Mucosa of descending colon (tissue), 3 donors: ENCODE results near the gene NAPB. TPM values are rescaled to one million over a fixed set of nuclear protein-coding genes. Genes with fewer than 3 reads are reported as not detected.

Source experiments
- ATAC-seq: fragments of 200-7000 bp; cut with Tn5 transposase; one replicate; pipeline ENCODE4 v1.9.1; 2020; ENCODE audit warnings: mild to moderate bottlenecking, moderate library complexity
- DNase-seq, 3 donors: peaks; one replicate each; pipeline ENCODE4 v3.0.0-alpha.2; 2020
- H3K36me3 ChIP-seq: fragments of 200-600 bp; one replicate; pipeline ENCODE4 v1.8.0; 2021; ENCODE audit warnings: low read depth, mild to moderate bottlenecking
- H3K4me1 ChIP-seq: fragments of 200-600 bp; one replicate; pipeline ENCODE4 v1.8.0; 2021; ENCODE audit warnings: low read depth, mild to moderate bottlenecking
- H3K4me3 ChIP-seq: fragments of 200-600 bp; one replicate; pipeline ENCODE4 v1.8.0; 2021; ENCODE audit warnings: mild to moderate bottlenecking
- H3K9me3 ChIP-seq: fragments of 200-600 bp; one replicate; pipeline ENCODE4 v1.8.0; 2021; ENCODE audit warnings: mild to moderate bottlenecking
- CTCF ChIP-seq: fragments of 200-600 bp; IDR thresholded peaks from one replicate; pipeline ENCODE4 v1.8.0; 2022; ENCODE audit warnings: antibody characterized with exemption, mild to moderate bottlenecking
- intact Hi-C, 2 donors: fragments of 100-400 bp; cut with DNase I in 1 of 2; cut with micrococcal nuclease in 1 of 2; formaldehyde crosslinking; loops; one replicate each; pipeline versions ENCODE4 v1.11.0 to v1.11.1; 2022; cut with DNase I, micrococcal nuclease
- total RNA-seq, 3 donors: library from RNA; stranded (reverse); fragmentation: NEBNext Ultra II Directional in 2 of 3; extraction: Animal tissue kit (Norgen Biotek cat#: 25700) in 2 of 3; gene quantifications; one replicate each; pipeline versions ENCODE4 v1.2.1 to v1.2.4, GENCODE V29; 2021 to 2023
- donor health status: DM: no; HTN: no; CAD: no; lungs with moderate emphysema.
- donor health status: DM: no; HTN: no; CAD: no.
- donor health status: DM: no; HTN: yes; CAD: no.

The NAPB gene
- total RNA-seq, 3 donors from 2014 or later, result 8.2 to 22.8 (median 8.9) TPM

- Histone ChIP-seq H3K36me3 (no peaks in the 10 kb centered on the region), H3K4me1 (no peaks in the 10 kb centered on the region), H3K4me3 (no peak overlapping the region), H3K9me3 (no peaks in the 10 kb centered on the region)
- no peak for TF ChIP-seq CTCF
- DNase-seq (no peak), ATAC-seq (no peak)
- intact Hi-C loops, result no loop called here
Observed at GRCh38 chr20:23415959-23416583, 5.2 kb downstream of the NAPB start.

DNA sequence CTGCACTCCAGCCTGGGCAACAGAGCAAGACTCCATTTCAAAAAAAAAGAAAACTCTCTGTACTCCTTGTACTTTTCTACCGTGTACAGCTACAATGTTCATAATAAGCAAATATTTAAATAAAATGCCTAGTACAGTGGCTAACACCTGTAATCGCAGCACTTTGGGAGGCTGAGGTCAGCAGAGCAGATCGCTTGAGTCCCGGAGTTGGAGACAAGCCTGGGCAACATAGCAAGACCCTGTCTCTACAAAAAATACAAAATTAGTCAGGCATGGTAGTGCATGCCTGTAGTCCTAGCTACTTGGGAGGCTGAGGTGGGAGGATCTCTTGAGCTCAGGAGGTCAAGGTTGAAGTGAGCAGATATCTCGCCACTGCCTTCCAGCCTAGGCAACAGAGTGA is 5.7 kb downstream of the NAPB start:
- no peak overlapping the region for H3K4me3 ChIP-seq
- TF ChIP-seq CTCF, result no peak
- no peaks in the 10 kb centered on the region for H3K4me1 ChIP-seq
- intact Hi-C loops, result no loop called here
- DNase-seq (no peak), ATAC-seq (no peak)
- H3K36me3 ChIP-seq, result no peaks in the 10 kb centered on the region
- H3K9me3 ChIP-seq, result no peaks in the 10 kb centered on the region

DNA sequence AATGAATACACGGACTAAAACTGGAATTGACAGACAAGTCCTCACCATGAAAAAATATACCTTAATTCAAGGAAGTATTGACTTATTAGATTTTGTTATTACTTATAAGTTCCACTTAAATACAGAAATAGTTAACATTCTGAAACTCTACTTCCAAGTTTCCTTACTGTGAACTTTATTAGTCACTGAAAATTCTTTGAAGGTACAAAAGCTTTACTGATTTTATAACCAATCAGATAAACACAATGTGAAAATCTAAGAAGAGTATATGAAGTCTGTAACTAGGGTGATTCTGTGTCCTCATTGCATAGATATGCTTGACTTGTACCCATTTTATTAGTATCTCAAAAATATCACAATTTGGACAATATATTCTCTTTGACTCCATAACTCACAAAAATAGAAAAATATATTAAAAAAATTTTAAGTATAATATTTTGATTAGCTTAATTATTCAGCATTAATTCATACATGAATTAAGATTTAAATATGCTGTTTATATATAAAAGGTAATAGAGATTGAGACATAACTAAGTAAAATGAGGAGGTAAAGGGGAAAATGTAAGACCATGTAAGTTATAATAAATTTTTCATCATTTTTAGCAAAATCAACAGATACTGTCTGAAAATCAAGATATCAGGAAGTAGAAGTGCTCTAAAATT is 6.6 kb downstream of the NAPB start:
- intact Hi-C loops, result no loop called here
- H3K4me3 ChIP-seq, result no peak overlapping the region
- H3K9me3 ChIP-seq, result no peaks in the 10 kb centered on the region
- no peak for ATAC-seq
- TF ChIP-seq CTCF, result no peak
- no peak for DNase-seq
- no peaks in the 10 kb centered on the region for H3K4me1 ChIP-seq
- H3K36me3 ChIP-seq, result no peaks in the 10 kb centered on the region

DNA sequence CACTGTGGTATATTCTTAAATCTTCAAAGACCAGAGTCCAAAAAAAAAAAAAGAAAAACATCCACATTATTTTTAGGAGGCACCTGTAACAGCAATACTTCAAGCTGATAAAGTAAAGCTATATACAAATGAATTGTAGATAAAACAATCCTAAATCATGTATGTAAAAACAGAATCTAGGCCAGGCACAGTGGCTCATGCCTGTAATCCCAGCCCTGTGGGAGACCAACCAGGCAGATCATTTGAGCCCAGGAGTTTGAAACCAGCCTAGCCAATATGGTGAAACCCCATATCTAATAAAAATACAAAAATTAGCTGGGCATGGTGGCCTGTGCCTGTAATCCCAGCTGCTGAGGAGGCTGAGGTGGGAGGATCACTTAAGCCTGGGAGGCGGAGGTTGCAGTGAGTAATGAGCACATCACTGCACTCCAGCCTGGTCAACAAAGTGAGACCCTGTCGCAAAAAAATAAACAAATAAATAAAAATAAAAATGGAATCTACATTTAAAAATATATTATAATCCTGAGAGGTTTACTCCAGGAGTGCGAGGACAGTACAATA is 7.3 kb downstream of the NAPB start:
- DNase-seq (no peak), ATAC-seq (no peak)
- TF ChIP-seq CTCF, result no peak
- H3K9me3 ChIP-seq, result no peaks in the 10 kb centered on the region
- H3K4me1 ChIP-seq, result no peaks in the 10 kb centered on the region
- H3K36me3 ChIP-seq, result no peaks in the 10 kb centered on the region
- no peak overlapping the region for H3K4me3 ChIP-seq
- intact Hi-C loops, result no loop called here

- no peak for TF ChIP-seq CTCF
- no peaks in the 10 kb centered on the region for H3K9me3 ChIP-seq
- DNase-seq, result no peak
- no peaks in the 10 kb centered on the region for H3K36me3 ChIP-seq
- intact Hi-C loops, result no loop called here
- no peak overlapping the region for H3K4me3 ChIP-seq
- H3K4me1 ChIP-seq, result no peaks in the 10 kb centered on the region
- no peak for ATAC-seq
Observed at GRCh38 chr20:23412026-23412425, 9.3 kb downstream of the NAPB start.
